Sigmoid colon (tissue), 7 donors: Measurements from ENCODE around the gene AP3B1. TPM values are rescaled to one million over a fixed set of nuclear protein-coding genes. Genes with fewer than 3 reads are reported as not detected.

Experiments
- DNase-seq: peaks from one replicate; pipeline ENCODE4 v3.0.0-alpha.2; 2019
- H3K27ac ChIP-seq, 4 donors: fragments of 200-600 bp; sonication (generic); one replicate each; pipeline ENCODE4 v1.5.1; 2016 to 2019; ENCODE audit warnings: mild to moderate bottlenecking in 1 of 4
- H3K27me3 ChIP-seq, 3 donors: fragments of 200-600 bp; sonication (generic); one replicate each; pipeline ENCODE4 v1.5.1; 2019; ENCODE audit warnings: mild to moderate bottlenecking in 1 of 3
- H3K36me3 ChIP-seq, 4 donors: fragments of 200-600 bp; sonication (generic); one replicate each; pipeline ENCODE4 v1.5.1; 2016 to 2019
- H3K4me1 ChIP-seq, 4 donors: fragments of 200-600 bp; sonication (generic); one replicate each; pipeline ENCODE4 v1.5.1; 2017 to 2019
- H3K4me3 ChIP-seq, 4 donors: fragments of 200-600 bp; sonication (generic); one replicate each; pipeline ENCODE4 v1.5.1; 2017 to 2019; ENCODE audit warnings: mild to moderate bottlenecking in 2 of 4, moderate library complexity in 1 of 4
- H3K9me3 ChIP-seq, 4 donors: fragments of 200-600 bp in 3 of 4; sonication (generic) in 3 of 4; one replicate each; pipeline versions ENCODE4 v1.5.1 to v1.6.1; 2013 to 2019
- EP300 ChIP-seq, 4 donors: sonication (generic); formaldehyde crosslinking; IDR thresholded peaks; one replicate each; pipeline ENCODE4 v1.6.1; 2017; ENCODE audit warnings: antibody characterized with exemption in 4 of 4
- POLR2A ChIP-seq, 2 donors: fragments of 450-650 bp; IDR thresholded peaks; one replicate each; pipeline ENCODE4 v1.6.1; 2016; ENCODE audit warnings: antibody characterized with exemption in 2 of 2, mild to moderate bottlenecking in 2 of 2, moderate library complexity in 2 of 2
- POLR2AphosphoS5 ChIP-seq, 4 donors: sonication (generic); formaldehyde crosslinking; IDR thresholded peaks; one replicate each; pipeline ENCODE4 v1.6.1; 2017; ENCODE audit warnings: antibody characterized with exemption in 4 of 4
- WGBS, 2 donors: extraction: QIAGEN DNeasy Blood & Tissue Kit; methylation state at CpG; one replicate each; pipeline ENCODE4 v1.1.7; 2013; 5-methylcytosine and 5-hydroxymethylcytosine counted together
- intact Hi-C: fragments of 100-400 bp; cut with DNase I; formaldehyde crosslinking; loops from one replicate; pipeline ENCODE4 v1.15.1; 2023
- polyA plus RNA-seq, 3 donors: library from polyadenylated mRNA; stranded (reverse); fragments of 200-250 nt; gene quantifications; one replicate each; pipeline ENCODE4 v1.2.3, GENCODE V29; 2013
- total RNA-seq, 4 donors: library from RNA; depleted of rRNA; stranded (reverse); fragments of >200 nt; gene quantifications; one replicate each; pipeline ENCODE4 v1.1.0, GENCODE V29; 2016
- TF ChIP-seq, protein P1 (sequence below), 4 experiments: fragments of 450-650 bp in 3 of 4; fragments of 200-600 bp in 1 of 4; IDR thresholded peaks; one replicate each; pipeline ENCODE4 v1.5.1; 2016 to 2019; ENCODE audit warnings: antibody characterized with exemption in 4 of 4, mild to moderate bottlenecking in 3 of 4, moderate library complexity in 2 of 4
- donor health status: healthy with polysubstance abuse.
- donor health status: Bipolar disorder and iron deficiency.
- donor health status: healthy.

AP3B1 gene
- total and polyA plus RNA-seq, 7 donors: 26.8 to 48.2 (median 35.1) TPM

DNA sequence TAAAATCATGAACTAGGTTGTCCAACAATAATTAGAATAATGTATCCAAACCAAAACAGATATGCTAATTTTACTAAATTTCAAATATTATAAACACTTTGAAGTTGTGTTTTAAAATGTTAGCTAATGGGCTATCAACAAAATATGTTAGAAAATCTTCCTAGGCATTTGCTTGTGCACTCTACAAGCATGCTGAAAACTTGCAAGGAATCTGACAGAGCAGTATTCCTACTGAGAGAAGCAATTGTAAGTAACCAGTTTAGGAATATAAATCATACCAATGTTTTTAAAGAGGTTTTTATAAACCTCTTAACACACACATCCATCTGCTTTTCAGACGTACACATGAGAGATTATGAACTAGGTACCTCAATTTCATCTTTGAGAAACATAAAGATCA, 289.9 kb downstream of the AP3B1 start:
- no peak for DNase-seq
- H3K36me3 ChIP-seq: peaks cover 0 to 16% (median 2%) of the 10 kb centered on the region in 4 donors
- H3K4me3 ChIP-seq: no peak overlapping the region
- intact Hi-C loops: loop anchor here (10.0 kb wide), 1 partner anchor 360 kb away; no protein-coding TSS in a partner anchor
- H3K4me1 ChIP-seq: no peaks in the 10 kb centered on the region
- no peaks in the 10 kb centered on the region for H3K27me3 ChIP-seq
- WGBS, 2 donors: 96 to 97% methylated on average over 1 of the region's 1 CpG
- TF ChIP-seq POLR2AphosphoS5 (IDR thresholded peaks at IDR 0.05) (no peak), POLR2A (IDR thresholded peaks at IDR 0.05) (no peak), EP300 (IDR thresholded peaks at IDR 0.05) (no peak)
- TF ChIP-seq, protein P1, sequence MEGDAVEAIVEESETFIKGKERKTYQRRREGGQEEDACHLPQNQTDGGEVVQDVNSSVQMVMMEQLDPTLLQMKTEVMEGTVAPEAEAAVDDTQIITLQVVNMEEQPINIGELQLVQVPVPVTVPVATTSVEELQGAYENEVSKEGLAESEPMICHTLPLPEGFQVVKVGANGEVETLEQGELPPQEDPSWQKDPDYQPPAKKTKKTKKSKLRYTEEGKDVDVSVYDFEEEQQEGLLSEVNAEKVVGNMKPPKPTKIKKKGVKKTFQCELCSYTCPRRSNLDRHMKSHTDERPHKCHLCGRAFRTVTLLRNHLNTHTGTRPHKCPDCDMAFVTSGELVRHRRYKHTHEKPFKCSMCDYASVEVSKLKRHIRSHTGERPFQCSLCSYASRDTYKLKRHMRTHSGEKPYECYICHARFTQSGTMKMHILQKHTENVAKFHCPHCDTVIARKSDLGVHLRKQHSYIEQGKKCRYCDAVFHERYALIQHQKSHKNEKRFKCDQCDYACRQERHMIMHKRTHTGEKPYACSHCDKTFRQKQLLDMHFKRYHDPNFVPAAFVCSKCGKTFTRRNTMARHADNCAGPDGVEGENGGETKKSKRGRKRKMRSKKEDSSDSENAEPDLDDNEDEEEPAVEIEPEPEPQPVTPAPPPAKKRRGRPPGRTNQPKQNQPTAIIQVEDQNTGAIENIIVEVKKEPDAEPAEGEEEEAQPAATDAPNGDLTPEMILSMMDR (IDR thresholded peaks at IDR 0.05): no peak
- H3K9me3 ChIP-seq: no peaks in the 10 kb centered on the region
- H3K27ac ChIP-seq: no peak overlapping the region

GRCh38 chr5:78003919-78004318, 290.6 kb downstream of the AP3B1 start:
- intact Hi-C loops: loop anchor here (10.0 kb wide), 1 partner anchor 359 kb away; no protein-coding TSS in a partner anchor
- 96% methylated on average over 7 of the region's 7 CpGs for WGBS, 2 donors
- H3K36me3 ChIP-seq: peaks cover 0 to 16% (median 2%) of the 10 kb centered on the region in 4 donors
- TF ChIP-seq POLR2A (IDR thresholded peaks at IDR 0.05) (no peak), EP300 (IDR thresholded peaks at IDR 0.05) (no peak), POLR2AphosphoS5 (IDR thresholded peaks at IDR 0.05) (no peak)
- TF ChIP-seq, protein P1 (IDR thresholded peaks at IDR 0.05): no peak
- no peaks in the 10 kb centered on the region for H3K9me3 ChIP-seq
- no peak overlapping the region for H3K4me3 ChIP-seq
- no peaks in the 10 kb centered on the region for H3K4me1 ChIP-seq
- no peaks in the 10 kb centered on the region for H3K27me3 ChIP-seq
- H3K27ac ChIP-seq: no peak overlapping the region
- no peak for DNase-seq

GRCh38 chr5:78003450-78003849, 291.0 kb downstream of the AP3B1 start:
- intact Hi-C loops: loop anchor here (10.0 kb wide), 1 partner anchor 359 kb away; no protein-coding TSS in a partner anchor
- TF ChIP-seq, protein P1 (IDR thresholded peaks at IDR 0.05): no peak
- H3K36me3 ChIP-seq: peaks cover 0 to 16% (median 2%) of the 10 kb centered on the region in 4 donors

DNA sequence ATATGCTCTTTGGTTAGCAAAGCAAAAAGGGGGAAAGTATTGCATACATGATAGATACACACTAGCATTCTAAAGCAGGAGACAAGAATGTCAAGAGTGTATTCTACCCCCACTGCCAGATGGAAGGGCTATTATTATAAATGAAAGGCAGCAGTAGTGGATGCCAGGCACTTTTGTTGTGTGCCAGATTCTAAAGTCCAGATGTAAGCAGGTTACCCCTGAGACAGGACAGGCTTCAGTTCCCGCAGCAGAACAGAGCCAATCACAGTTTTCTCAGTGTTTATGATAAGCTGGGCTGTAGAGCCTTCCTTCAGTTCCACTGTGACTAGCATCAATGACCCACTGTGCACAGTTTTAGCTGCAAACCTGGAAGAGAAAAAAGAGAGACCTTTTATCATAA, 291.8 kb downstream of the AP3B1 start:
- intact Hi-C loops: loop anchor here (10.0 kb wide), 1 partner anchor 358 kb away; no protein-coding TSS in a partner anchor
- Histone ChIP-seq H3K27me3 (no peaks in the 10 kb centered on the region), H3K4me3 (no peak overlapping the region), H3K27ac (no peak overlapping the region), H3K36me3 (peaks cover 0 to 16% (median 2%) of the 10 kb centered on the region in 4 donors), H3K9me3 (no peaks in the 10 kb centered on the region), H3K4me1 (no peaks in the 10 kb centered on the region)
- DNase-seq: no peak
- WGBS, 2 donors: 85 to 92% methylated on average over 1 of the region's 1 CpG
- TF ChIP-seq EP300 (IDR thresholded peaks at IDR 0.05) (no peak), POLR2A (IDR thresholded peaks at IDR 0.05) (no peak), POLR2AphosphoS5 (IDR thresholded peaks at IDR 0.05) (no peak)
- TF ChIP-seq, protein P1 (IDR thresholded peaks at IDR 0.05): no peak

More at GRCh38 chr5:78003450-78003849, 291.0 kb downstream of the AP3B1 start:
- DNase-seq: no peak
- Histone ChIP-seq H3K27ac (no peak overlapping the region), H3K4me1 (no peaks in the 10 kb centered on the region), H3K27me3 (no peaks in the 10 kb centered on the region), H3K4me3 (no peak overlapping the region), H3K9me3 (no peaks in the 10 kb centered on the region)
- WGBS, 2 donors: 88% methylated on average over 5 of the region's 5 CpGs

GRCh38 chr5:78001197-78001596, 293.3 kb downstream of the AP3B1 start:
- no peaks in the 10 kb centered on the region for H3K27me3 ChIP-seq
- intact Hi-C loops: loop anchor here (10.0 kb wide), 1 partner anchor 356 kb away; no protein-coding TSS in a partner anchor
- WGBS, 2 donors: 91 to 94% methylated on average over 7 of the region's 7 CpGs

More at GRCh38 chr5:78001197-78001596, 293.3 kb downstream of the AP3B1 start:
- H3K9me3 ChIP-seq: no peaks in the 10 kb centered on the region
- TF ChIP-seq POLR2A (IDR thresholded peaks at IDR 0.05): no peak
- no peak for TF ChIP-seq EP300 (IDR thresholded peaks at IDR 0.05)
- TF ChIP-seq POLR2AphosphoS5 (IDR thresholded peaks at IDR 0.05): no peak
- H3K36me3 ChIP-seq: peaks cover 0 to 16% (median 2%) of the 10 kb centered on the region in 4 donors
- no peak overlapping the region for H3K4me3 ChIP-seq
- H3K4me1 ChIP-seq: no peaks in the 10 kb centered on the region
- no peak for DNase-seq
- H3K27ac ChIP-seq: no peak overlapping the region
